ENCODE data around the gene SYNJ2BP.

DNA sequence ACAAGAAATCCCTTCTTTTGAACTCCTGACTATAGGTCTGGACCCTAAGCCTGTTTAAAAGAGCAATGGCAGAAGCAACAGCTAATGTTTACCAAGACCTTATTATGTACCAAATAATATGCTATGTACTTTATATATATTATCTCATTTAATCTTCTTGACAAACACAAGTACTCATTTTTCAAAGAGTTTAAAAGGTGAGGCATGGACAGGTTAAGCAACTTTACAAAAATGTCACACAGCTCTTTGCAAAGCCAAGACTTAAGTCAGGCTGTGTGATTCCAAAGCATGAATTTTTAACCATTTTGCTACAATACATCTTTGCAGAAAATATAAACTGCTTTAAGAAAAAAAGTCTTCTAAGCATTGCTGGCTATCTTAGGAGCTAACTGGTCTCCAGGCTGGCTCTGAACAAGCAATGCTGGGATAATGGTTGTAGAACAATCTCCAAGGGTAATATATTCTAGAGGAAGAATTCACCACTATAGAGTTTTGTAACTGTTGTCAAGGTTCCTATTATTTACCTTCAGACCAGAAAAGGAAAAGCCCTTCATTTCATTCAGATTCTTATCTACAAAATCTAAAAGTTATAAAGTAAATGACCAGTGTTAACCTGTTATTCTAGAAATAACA is 22.1 kb downstream of the SYNJ2BP start:
- TF ChIP-seq, protein P1, sequence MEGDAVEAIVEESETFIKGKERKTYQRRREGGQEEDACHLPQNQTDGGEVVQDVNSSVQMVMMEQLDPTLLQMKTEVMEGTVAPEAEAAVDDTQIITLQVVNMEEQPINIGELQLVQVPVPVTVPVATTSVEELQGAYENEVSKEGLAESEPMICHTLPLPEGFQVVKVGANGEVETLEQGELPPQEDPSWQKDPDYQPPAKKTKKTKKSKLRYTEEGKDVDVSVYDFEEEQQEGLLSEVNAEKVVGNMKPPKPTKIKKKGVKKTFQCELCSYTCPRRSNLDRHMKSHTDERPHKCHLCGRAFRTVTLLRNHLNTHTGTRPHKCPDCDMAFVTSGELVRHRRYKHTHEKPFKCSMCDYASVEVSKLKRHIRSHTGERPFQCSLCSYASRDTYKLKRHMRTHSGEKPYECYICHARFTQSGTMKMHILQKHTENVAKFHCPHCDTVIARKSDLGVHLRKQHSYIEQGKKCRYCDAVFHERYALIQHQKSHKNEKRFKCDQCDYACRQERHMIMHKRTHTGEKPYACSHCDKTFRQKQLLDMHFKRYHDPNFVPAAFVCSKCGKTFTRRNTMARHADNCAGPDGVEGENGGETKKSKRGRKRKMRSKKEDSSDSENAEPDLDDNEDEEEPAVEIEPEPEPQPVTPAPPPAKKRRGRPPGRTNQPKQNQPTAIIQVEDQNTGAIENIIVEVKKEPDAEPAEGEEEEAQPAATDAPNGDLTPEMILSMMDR (IDR thresholded peaks at IDR 0.05 in 8 of 11, conservative IDR thresholded peaks at IDR 0.05 in 3 of 11): no peak
- TF ChIP-seq POLR2A (IDR thresholded peaks at IDR 0.05) (no peak), POLR2AphosphoS5 (IDR thresholded peaks at IDR 0.05) (no peak)
